GM19324 (cell line): ENCODE measurements around the gene BPIFB4.
"Not testable (repeated sequence)": the region's sequence is repeated elsewhere in the genome, so short reads cannot be mapped to it uniquely, and the experiment has no call there.

Experiments
- ATAC-seq: cut with Tn5 transposase; IDR thresholded peaks from one replicate; pipeline ENCODE4 v1.9.1; 2021; ENCODE audit warnings: mild to moderate bottlenecking, moderate library complexity; ENCODE audit not compliant: unreplicated experiment, low FRiP score

The BPIFB4 gene

GRCh38 chr20:33112547-33113386 lies 33.3 kb downstream of the BPIFB4 start:
- no peak for ATAC-seq

DNA sequence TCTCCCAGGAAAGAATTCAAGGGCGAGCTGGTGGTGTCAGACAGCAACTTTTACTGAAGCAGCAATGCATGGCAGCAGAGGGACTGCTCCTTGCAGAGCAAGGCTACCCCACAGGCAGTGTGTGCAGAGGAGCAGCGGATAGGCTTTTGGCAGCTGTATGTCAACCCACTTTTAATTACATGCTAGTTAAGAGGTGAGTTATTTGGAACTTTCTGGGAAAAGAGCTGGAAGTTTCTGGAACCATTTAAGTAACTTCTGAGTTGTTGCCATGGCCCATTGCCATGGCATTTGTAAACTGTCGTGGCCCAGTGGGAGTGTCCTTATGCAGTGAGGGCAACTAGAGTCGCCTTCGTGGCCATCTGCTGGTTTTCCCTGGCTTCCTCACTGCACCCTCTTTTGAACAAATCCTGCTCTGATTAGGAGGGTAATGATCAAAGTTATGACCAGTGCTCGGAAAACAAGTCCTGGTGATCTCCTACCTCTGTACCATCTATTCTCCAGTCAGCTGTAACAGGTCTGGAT lies 34.0 kb downstream of the BPIFB4 start:
- ATAC-seq, result no peak

- not testable (repeated sequence) for ATAC-seq
Observed at GRCh38 chr20:33115501-33115900, 36.1 kb downstream of the BPIFB4 start.

DNA sequence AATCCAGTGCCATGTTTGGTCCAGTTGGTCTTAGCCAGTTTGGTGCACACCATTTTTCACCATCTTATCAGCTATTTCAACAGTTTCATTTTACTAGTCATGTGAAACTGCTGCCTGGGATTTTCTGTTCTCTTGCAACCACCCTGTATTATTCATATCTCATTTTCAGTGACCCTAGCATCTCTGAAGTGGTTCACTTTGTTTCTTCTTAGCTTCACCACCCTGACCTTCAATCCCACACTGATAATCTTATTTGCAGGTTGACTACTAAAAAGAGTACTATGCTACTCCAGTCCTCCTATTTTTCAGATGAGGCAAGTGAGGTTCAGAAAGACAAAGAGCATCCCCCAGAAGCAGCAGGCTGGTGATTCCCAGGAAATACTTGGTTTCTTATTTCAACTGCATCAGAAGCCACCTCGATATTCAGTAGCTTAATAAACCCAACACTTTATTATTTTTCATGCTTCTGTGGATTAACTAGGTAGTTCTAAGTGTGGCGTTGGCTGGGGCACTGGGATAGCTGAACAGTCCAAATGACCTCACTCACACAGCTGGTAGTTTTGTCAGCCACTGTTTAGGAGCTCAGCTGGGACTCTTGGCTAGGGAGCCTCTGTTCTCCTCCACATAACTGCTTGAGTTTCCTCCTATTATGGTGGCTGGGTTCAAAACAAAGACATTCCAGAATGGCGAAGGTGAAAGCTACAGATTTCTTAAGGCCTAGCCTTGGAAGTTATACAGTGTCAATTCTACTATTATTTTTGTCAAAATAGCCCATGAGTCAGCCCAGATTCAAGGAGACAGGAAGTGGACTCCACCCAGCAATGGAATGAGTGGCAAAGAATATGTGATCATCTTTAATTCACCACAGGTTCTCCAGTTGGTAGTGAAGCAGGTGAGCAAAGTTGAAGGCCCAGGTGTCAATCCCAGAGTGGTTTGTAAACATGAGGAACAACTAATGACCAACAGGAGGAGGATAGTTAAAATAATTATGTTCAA lies 40.6 kb downstream of the BPIFB4 start:
- no peak for ATAC-seq

DNA sequence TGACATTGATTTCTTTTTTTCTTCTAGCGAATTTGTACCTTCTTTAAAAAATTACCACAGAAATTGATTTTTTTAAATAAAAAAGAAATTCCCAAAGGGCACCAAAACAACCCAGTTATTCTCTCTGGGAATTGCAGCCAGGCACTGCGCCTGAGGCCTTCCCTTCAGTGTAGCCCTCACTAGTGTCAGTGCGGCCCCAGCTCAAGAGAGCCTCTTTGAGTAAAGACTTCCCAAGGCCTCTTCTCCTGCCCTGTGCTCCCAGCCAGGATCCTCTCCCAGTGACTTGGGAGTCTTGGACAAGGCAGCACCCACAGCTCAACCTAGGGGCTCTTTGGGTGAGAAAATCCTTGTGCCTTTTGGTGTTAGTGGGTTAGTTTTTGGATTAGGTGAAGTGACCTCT lies 41.5 kb downstream of the BPIFB4 start:
- ATAC-seq, result no peak

DNA sequence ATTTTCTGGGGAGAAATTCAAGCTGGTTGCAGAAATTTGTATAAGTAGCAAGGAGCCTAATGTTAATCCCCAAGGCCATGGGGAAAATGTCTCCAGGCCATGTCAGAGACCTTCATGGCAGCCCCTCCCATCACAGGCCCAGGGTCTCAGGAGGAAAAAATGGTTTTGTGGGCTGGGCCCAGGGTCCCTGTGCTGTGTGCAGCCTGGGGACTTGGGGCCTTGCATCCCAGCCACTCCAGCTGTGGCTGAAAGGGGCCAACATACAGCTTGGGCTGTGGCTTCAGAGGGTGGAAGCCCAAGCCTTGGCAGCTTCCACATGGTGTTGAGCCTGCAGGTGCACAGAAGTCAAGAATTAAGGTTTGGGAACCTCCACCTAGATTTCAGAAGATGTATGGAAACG lies 42.9 kb downstream of the BPIFB4 start:
- ATAC-seq, result not testable (repeated sequence)

DNA sequence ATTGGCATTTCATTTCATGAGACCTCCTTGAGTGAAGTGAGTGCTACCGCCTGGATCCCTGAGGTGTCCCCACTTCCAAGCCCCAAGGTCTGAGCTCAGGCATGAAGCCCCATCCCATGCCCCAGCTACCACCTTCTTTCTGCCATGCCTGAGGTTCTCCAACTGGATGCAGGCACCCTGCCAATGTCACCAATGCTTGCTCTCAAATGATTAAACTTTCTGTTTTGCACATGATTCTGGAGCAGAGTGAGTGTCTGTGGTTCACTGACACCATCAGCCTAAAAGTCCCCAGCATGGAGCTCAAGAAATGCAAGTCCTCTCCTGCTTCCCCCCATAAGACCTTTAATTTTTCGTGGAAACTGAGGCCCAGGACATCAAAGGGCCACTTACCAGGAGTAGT lies 44.8 kb downstream of the BPIFB4 start:
- ATAC-seq, result no peak

DNA sequence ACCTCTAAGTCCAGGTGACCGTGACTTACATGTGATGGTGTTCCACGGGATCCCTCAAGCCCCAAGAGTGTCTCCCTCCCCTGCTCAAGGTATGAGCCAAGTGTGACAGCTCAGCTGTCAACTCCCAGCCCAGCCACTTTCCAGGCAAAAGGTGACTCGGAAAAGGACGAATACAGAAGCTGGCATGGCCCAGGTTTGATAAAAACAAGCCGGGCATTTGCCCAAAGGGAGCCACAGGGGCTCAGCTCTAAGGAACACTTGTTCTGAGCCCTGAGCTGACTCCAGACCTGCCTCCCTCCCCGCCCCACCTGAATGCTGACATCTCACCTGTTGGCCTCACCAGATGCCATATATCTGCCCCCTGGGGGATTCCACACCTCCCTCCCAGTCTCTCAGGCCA lies 45.6 kb downstream of the BPIFB4 start:
- ATAC-seq, result no peak

DNA sequence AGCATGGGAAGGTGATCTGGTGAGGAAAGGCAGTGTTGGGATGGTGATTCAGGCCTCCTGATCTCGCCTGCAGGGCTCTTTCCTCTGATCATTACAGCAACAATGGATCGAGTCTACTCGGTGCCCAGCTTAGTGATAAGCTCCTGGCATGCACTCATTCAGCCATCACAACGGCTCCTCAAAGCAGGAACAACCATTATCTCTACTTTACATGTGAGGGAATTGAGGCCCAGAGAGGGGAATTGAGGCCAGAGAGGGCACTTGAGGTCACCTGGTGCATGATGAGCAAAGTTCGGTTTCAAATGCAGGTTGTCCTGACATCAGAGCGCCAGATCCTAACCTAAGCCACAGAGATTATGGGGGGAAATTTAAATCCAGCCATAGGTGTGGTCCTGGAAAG lies 46.5 kb downstream of the BPIFB4 start:
- no peak for ATAC-seq

DNA sequence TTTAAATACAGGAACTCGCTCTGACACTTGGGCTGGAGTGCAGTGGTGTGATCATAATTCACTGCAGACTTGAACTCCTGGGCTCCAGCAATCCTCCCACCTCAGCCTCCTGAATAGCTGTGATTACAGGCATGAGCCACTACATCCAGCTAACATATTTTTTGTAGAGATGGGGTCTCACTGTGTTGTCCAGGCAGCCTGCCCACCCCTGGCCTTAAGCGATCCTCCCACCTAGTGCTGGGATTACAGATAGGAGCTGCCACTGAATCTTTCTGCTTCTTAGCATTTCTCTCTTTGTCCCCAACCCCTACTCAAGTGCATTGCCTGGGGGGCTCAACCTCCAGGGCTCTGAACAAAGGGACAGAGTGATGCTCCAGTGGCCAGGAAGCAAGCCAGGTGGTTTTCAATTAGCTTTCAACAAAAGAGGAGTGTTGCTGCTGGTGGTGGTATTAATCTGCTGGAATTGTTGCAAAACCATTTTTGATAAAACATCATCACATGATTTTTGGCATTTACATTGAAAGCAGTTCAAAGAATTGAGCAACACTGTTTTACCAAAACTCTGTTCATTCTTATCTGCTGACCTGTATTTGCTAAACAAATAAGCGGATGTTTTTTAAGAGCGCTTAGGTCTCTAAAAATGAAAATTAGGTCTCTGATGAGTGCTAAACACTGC lies 48.1 kb downstream of the BPIFB4 start:
- no peak for ATAC-seq

- ATAC-seq, result no peak
Observed at GRCh38 chr20:33130568-33131061, 51.2 kb downstream of the BPIFB4 start.

DNA sequence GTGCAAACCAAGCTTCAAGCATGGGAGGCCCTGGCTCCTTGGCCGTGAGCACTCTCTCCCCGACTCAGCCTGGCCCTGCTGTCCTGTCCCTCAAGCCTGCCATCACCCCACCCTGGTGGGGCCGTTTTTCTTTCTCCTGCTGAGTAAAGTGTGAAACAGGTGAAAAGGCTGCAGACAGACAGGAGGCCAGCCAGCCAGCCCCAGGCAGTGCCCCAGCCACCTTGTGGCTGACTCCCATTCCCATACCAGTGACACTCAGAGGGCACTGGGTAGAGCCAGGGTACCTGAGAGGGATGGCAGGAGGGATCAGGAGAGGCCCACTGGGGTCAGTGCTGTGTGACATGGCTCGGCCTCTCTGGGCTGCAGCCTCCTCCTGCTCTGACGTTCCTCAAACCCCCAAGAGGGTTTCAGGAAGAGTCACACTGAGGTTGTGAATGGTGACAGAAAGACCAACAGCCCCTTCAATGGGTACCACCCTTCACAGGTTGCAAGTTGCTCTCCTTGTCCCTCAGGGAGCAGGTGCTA lies 52.6 kb downstream of the BPIFB4 start:
- no peak for ATAC-seq

DNA sequence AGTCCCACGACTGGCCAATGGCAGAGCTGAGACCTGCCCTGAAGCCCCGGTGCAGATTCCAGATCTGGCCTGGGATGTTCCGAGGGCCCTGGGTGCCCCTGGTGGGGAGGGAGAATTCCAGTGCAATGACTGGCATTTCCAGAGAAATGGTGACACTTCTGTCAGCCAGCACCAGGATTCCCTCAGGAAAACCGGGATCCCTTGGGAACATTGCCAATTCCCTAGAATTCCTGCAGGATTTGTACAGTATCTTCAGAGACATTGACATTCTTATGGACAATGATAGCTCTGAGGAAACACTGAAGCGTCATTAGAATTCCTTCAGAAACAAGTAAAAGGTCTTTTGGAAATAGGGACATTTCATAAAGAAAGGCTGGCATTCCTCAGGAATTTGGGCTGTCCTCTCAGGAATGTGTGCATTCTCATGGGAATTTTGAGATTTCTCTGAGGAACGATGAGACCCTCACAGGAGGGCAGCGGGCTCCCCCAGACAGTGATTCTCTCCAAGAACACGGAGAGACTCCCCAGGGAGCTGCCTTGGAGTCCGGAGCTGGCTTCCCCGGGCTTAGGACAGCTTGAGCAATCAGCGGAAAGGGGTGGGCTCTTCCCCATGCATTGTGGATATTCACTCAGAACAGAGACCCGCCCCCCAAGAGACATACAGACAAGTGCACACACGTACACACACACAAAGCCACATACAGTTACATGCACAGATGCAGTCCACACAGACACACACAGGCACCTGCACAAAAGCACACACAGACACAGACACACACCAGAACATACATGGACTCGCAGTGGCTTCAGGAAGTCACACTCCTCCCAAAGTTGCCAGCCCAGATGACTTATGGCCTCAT lies 53.3 kb downstream of the BPIFB4 start:
- ATAC-seq, result no peak

DNA sequence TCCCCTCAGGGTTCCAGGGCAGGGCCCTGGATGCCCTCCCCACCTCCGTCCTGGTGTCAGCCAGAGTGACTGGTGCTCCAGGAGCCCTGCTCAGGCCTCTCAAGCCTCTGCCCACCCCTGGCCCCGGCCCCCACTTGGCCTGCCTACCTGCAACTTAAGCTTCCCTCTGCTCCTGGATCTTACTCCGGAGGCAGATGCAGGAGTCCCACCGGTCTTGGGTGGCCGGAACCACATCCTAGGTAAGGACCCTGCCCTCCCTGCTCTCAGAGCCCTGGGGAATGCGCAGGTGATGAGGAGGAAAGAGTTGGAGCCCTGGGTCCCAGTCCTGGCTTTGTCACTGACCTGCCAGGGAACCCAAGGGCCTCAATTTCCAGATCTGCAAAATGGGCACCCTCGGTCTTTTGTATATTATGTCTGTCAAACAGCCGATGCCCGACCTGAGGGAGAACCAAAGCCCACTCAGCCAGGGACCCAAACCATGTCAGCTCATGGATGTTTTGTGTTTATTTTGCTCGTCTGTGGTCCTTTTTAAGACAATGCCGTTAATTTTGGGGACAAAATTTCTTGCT lies 54.0 kb downstream of the BPIFB4 start:
- ATAC-seq, result no peak

DNA sequence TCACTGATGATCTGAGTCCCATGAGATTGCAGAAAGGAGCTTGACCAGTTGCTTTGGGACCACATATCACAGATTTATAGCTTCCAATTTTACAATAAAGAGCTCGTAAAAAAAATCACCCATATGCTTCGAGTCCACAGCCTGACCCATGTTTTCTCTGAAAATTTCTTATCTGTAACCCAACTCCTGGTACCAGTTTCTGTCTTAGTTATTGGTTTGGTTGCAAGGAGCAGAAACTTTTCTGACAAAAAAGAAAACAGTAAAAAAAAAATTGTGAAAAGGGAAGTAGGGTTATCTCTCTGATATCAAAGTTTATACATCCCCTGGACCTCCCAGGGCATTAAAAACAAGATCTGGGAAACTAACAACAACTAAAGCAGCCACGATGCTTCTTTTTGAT lies 57.8 kb downstream of the BPIFB4 start:
- no peak for ATAC-seq

DNA sequence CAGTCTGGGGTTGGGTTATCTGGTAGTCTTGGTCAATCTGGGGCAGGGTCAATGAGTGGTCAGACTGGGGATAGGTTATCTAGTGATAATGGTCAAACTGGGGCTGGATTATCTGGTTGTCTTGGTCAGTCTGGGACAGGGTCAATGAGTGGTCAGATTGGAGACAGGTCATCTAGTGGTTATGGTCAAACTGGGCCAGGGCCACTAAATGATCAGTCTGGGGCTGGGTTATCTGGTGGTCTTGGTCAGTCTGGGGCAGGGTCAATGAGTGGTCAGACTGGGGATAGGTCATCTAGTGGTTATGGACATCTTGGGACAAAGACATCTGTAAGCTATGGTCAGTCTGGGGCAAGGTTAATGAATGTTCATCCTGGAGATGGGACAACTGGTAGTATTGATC lies 60.0 kb downstream of the BPIFB4 start:
- no peak for ATAC-seq

DNA sequence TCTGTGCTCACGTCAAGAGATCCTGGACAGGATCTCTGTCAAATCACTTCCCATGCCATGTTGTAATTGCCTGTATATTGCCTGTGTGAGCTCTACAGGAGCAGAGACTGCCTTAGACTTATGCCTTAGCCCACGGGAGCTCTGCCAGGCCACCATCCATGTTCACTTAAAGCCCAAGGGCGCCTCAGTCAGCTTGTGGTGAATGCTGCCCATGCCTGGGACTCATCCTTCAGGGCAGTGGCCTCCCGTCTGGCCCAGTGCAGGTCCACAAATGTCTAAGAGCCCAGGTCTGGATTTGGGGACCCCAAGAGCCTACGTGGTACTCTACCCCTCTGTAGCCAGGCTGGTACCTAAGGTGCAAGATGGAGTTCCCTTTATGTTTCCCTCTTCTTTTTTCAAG lies 66.1 kb downstream of the BPIFB4 start:
- ATAC-seq, result no peak

DNA sequence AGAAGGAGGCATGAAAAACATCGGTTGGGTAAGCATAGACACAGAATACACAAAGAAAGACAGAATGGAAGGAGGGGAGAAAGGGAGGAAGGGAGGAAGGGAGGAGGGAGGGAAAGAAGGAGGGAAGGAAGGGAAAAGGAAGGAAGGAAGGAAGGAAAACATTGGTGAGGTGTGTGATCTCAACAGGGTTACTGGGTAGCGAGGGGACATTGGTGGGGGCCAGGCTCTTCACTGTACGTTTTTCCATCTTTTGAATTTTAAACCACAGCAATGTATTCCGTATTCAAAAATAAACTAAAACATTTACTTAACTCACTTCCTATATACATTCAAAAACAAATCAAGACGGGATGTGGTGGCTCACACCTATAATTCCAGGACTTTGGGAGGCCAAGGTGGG lies 67.9 kb downstream of the BPIFB4 start:
- ATAC-seq, result no peak

DNA sequence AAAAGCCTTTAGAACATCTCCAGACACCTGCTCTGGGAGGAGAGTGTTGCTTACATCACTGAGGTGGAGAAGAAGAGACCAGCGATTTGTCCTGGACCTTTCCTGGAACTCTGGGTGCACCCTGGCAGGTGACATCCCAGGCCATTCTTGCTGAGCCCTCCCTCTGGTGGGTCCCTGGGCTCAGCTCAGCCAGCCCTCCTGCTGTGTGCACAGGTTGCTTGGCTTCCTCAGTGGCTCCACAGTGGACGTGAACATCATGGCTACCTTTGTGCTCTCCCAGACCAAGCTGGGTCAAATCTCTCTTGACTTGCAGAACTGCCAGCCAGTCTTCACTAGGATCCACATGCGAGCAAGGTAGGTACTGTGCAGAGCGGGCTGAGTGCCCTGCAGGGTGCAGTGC lies 68.6 kb downstream of the BPIFB4 start:
- ATAC-seq, result no peak
